K562 (cell line): Measurements from ENCODE around the gene ACAP2. TPM values are rescaled to one million over a fixed set of nuclear protein-coding genes. Genes with fewer than 3 reads are reported as not detected.

ENCODE experiments used
- ATAC-seq: fragments of 200-7000 bp; cut with Tn5 transposase; 3 replicates; pipeline ENCODE4 v1.9.1; 2020; ENCODE audit warnings: moderate library complexity
- BruUV-seq: library from RNA; stranded (reverse); fragments of 400-500 nt; replicated peaks from 2 replicates; lab custom pipeline; 2021; lab: Mats Ljungman, UMichigan
- CTCF ChIA-PET: fragments of 300-600 bp; formaldehyde crosslinking; extraction: SDS; loops from one replicate; lab custom pipeline; 2021; ENCODE audit warnings: low intra/inter-chr PET ratio; lab: Yijun Ruan, JAX
- POLR2A ChIA-PET: fragments of 300-600, 350-650 bp; sonication (Branson Sonifier 250); formaldehyde crosslinking; extraction: SDS; loops from one replicate; lab custom pipeline; 2021; ENCODE audit warnings: antibody characterized with exemption, inconsistent platforms; lab: Yijun Ruan, JAX
- DNase-seq, 4 experiments: peaks; one replicate each; pipeline versions ENCODE4 v3.0.0 to v3.0.0-alpha.2; 2011 to 2018; ENCODE audit warnings: low spot score in 3 of 4, mixed read lengths in 3 of 4; ENCODE audit errors: extremely low read depth in 1 of 4
- FAIRE-seq: peaks from 2 replicates; lab custom pipeline; 2011; peaks lifted over from hg19 to GRCh38; lab: Jason Lieb, UNC
- H2AFZ ChIP-seq: 2 replicates; pipeline ENCODE4 v1.6.0; 2011; ENCODE audit warnings: low read depth, low read length, control low read depth, inconsistent platforms
- H3K27ac ChIP-seq: fragments of 200-600 bp; 3 replicates; pipeline ENCODE4 v1.8.0; 2011; ENCODE audit warnings: low read depth, mild to moderate bottlenecking, control low read depth, inconsistent platforms, low read length, moderate library complexity, mixed read lengths; ENCODE audit errors: extremely low read depth
- H3K27me3 ChIP-seq, 2 experiments: fragments of 300-600 bp in 1 of 2; 2 replicates in 1 of 2; 3 replicates in 1 of 2; pipeline versions ENCODE4 v1.6.0 to v1.8.0; 2011; ENCODE audit warnings: inconsistent platforms in 2 of 2, low read length in 2 of 2, mild to moderate bottlenecking in 1 of 2, mixed read lengths in 1 of 2, moderate library complexity in 1 of 2; ENCODE audit not compliant: control insufficient read depth in 2 of 2, insufficient read depth in 2 of 2
- H3K36me3 ChIP-seq: fragments of 300-600 bp; 3 replicates; pipeline ENCODE4 v1.8.0; 2011; ENCODE audit warnings: mild to moderate bottlenecking, low read length, inconsistent platforms; ENCODE audit not compliant: control insufficient read depth, insufficient read depth
- H3K4me1 ChIP-seq, 2 experiments: fragments of 200-600 bp in 1 of 2; replicated peaks in 1 of 2; 2 replicates in 1 of 2; 3 replicates in 1 of 2; pipeline versions ENCODE4 v1.5.1 to v1.8.0; 2011; ENCODE audit warnings: inconsistent platforms in 2 of 2, low read length in 2 of 2, mild to moderate bottlenecking in 1 of 2, mixed read lengths in 1 of 2, moderate library complexity in 1 of 2; ENCODE audit not compliant: control insufficient read depth in 2 of 2, insufficient read depth in 2 of 2
- H3K4me2 ChIP-seq: 2 replicates; pipeline ENCODE4 v1.6.1; 2011; ENCODE audit warnings: low read length, control low read depth, inconsistent platforms, mixed read lengths; ENCODE audit not compliant: insufficient read depth
- H3K4me3 ChIP-seq: fragments of 200-600 bp; sonication (generic), shearing (Covaris generic); 2 replicates; pipeline ENCODE4 v1.5.1; 2016; ENCODE audit warnings: control low read depth, inconsistent platforms
- H3K79me2 ChIP-seq: fragments of 200-600 bp; 3 replicates; pipeline ENCODE4 v1.8.0; 2011; ENCODE audit warnings: low read length, inconsistent platforms; ENCODE audit not compliant: control insufficient read depth, insufficient read depth
- H3K9ac ChIP-seq, 2 experiments: 2 replicates each; pipeline versions ENCODE4 v1.6.0 to v1.6.1; 2011; ENCODE audit warnings: low read depth in 2 of 2, low read length in 2 of 2, control low read depth in 1 of 2, inconsistent platforms in 1 of 2, mild to moderate bottlenecking in 1 of 2, mixed read lengths in 1 of 2; ENCODE audit not compliant: insufficient read depth in 1 of 2
- H3K9me1 ChIP-seq: one replicate; pipeline ENCODE4 v1.6.0; 2011; ENCODE audit warnings: inconsistent platforms, mild to moderate bottlenecking, low read length, moderate library complexity; ENCODE audit not compliant: control insufficient read depth, insufficient read depth
- H3K9me3 ChIP-seq: replicated peaks from 2 replicates; pipeline ENCODE4 v1.5.1; 2011; ENCODE audit warnings: low read depth, low read length, inconsistent platforms; ENCODE audit not compliant: control insufficient read depth, insufficient read depth
- H4K20me1 ChIP-seq: replicated peaks from 2 replicates; pipeline ENCODE4 v1.6.1; 2011; ENCODE audit warnings: low read length, inconsistent platforms, mixed read lengths; ENCODE audit not compliant: control insufficient read depth, insufficient read depth
- JUN ChIP-seq, 2 experiments: sonication (generic) in 1 of 2; formaldehyde crosslinking in 1 of 2; IDR thresholded peaks; 2 replicates each; pipeline versions ENCODE4 v1.6.1 to v1.8.0; 2012 to 2022; ENCODE audit warnings: borderline replicate concordance in 2 of 2, mild to moderate bottlenecking in 2 of 2, improper control_type of control experiment in 1 of 2, low read depth in 1 of 2, low read length in 1 of 2, missing genetic modification reagents in 1 of 2
- NR0B1 ChIP-seq: fragments of 450-650 bp; IDR thresholded peaks from one replicate; pipeline ENCODE4 v1.6.1; 2018; ENCODE audit warnings: mild to moderate bottlenecking, moderate library complexity; ENCODE audit not compliant: partially characterized antibody
- PATZ1 ChIP-seq: fragments of 250-450 bp; sonication (Bioruptor Pico); IDR thresholded peaks from 2 replicates; pipeline ENCODE4 v1.5.0; 2020; ENCODE audit warnings: mild to moderate bottlenecking, borderline replicate concordance
- POLR2B ChIP-seq: fragments of 450-650 bp; IDR thresholded peaks from 2 replicates; pipeline ENCODE4 v1.6.1; 2018; ENCODE audit warnings: low read depth; ENCODE audit not compliant: partially characterized antibody
- ZC3H11A ChIP-seq: IDR thresholded peaks from 2 replicates; pipeline ENCODE4 v1.6.1; 2012; ENCODE audit warnings: low read depth, low read length, improper control_type of control experiment
- WGBS: fragments of 100-300 bp; shearing (Covaris generic); methylation state at CpG from one replicate; pipeline ENCODE4 v1.1.6; 2016; ENCODE audit warnings: low coverage, mixed read lengths; ENCODE audit not compliant: insufficient coverage; ENCODE audit errors: missing lambda C conversion rate; 5-methylcytosine and 5-hydroxymethylcytosine counted together
- in situ Hi-C: fragments of 300-500 bp; cut with MboI; formaldehyde crosslinking; loops from 4 replicates; pipeline ENCODE4 v1.15.0; 2018; ENCODE audit warnings: inconsistent platforms, mixed read lengths
- intact Hi-C: fragments of 100-400 bp; cut with micrococcal nuclease; formaldehyde crosslinking; loops from 2 replicates; pipeline ENCODE4 v1.14.2; 2022
- polyA plus RNA-seq, 8 experiments: library from polyadenylated mRNA; depleted of rRNA in 4 of 8; stranded (reverse) in 5 of 8; unstranded in 3 of 8; fragments of >200 nt; fragmentation: Nextera tagmentation in 2 of 8; fragmentation: Illumina TruSeq in 1 of 8; extraction: Ambion mirVana in 2 of 8; extraction: Trizol in 1 of 8; gene quantifications; 2 replicates each; pipeline versions ENCODE4 v1.2.1 to v1.2.3, GENCODE V29; 2011 to 2014; ENCODE audit warnings: inconsistent platforms in 1 of 8, missing spikeins in 1 of 8
- total RNA-seq, 7 experiments: library from RNA; depleted of rRNA in 6 of 7; stranded (reverse); fragments of >200 nt in 6 of 7; fragmentation: Illumina TruSeq in 2 of 7; extraction: Trizol in 2 of 7; gene quantifications; 2 replicates each; pipeline versions ENCODE4 v1.2.1 to v1.2.3, GENCODE V29; 2011 to 2021; ENCODE audit warnings: low replicate concordance in 1 of 7

The ACAP2 gene
- total and polyA plus RNA-seq, 9 of the 15 experiments (the other 6 are each of a cell fraction or from before 2014, with no cell fraction given): 10.6 to 52.7 (median 34.4) TPM

- TF ChIP-seq PATZ1: no peak
These were observed 201.9 kb downstream of the ACAP2 start (continued) for GRCh38 chr3:195240939-195241338.

- intact Hi-C loops (no loop called here), in situ Hi-C loops (no loop called here)
- DNase-seq (no peak), FAIRE-seq (no peak)
- 88% methylated on average over 14 of the region's 15 CpGs for WGBS
- BruUV-seq: no TSS peak
- no peaks in the 10 kb centered on the region for H3K9me1 ChIP-seq
- no peaks in the 10 kb centered on the region for H3K79me2 ChIP-seq
- H2AFZ ChIP-seq: no peak overlapping the region
- CTCF ChIA-PET: no interaction called here
- no peaks in the 10 kb centered on the region for H3K4me1 ChIP-seq
- no peak overlapping the region for H3K27ac ChIP-seq
- peaks cover 9% of the 10 kb centered on the region; the same call in 1 of the 2 replicates for H3K9me3 ChIP-seq
- no peak overlapping the region for H3K9ac ChIP-seq
- H4K20me1 ChIP-seq: no peaks in the 10 kb centered on the region
- no peak overlapping the region for H3K4me3 ChIP-seq
- H3K4me2 ChIP-seq: no peak overlapping the region
- TF ChIP-seq JUN (IDR thresholded peaks at IDR 0.05; ENCODE audit: borderline replicate concordance, low read depth, low read length) (no peak), JUN (CRISPR knock-in tag; IDR thresholded peaks at IDR 0.05; ENCODE audit: borderline replicate concordance) (no peak), ZC3H11A (no peak), NR0B1 (no peak), POLR2B (no peak)
- TF ChIP-seq, all 486 proteins: peak for 0
- POLR2A ChIA-PET: no interaction called here
- ATAC-seq: no peak
- no peaks in the 10 kb centered on the region for H3K27me3 ChIP-seq
- H3K36me3 ChIP-seq: peaks cover 7% of the 10 kb centered on the region; the same call in 1 of the 3 replicates
These were observed 202.6 kb downstream of the ACAP2 start for GRCh38 chr3:195240171-195240701.
